Activated T-cell treated with anti-CD3 and anti-CD28 coated beads for 4 hours (primary cell): ENCODE measurements around the gene JAG2.

Source experiments
- DNase-seq: peaks from one replicate; pipeline ENCODE4 v3.0.0-alpha.2; 2020

JAG2 gene

GRCh38 chr14:105148604-105149145 is 19.9 kb downstream of the JAG2 start:
- DNase-seq: no peak

GRCh38 chr14:105147671-105148603 is 20.6 kb downstream of the JAG2 start:
- no peak for DNase-seq

GRCh38 chr14:105146976-105147635 is 21.5 kb downstream of the JAG2 start:
- DNase-seq: no peak

- DNase-seq: no peak
These were observed 22.2 kb downstream of the JAG2 start for GRCh38 chr14:105146181-105146975.

- DNase-seq: no peak
These were observed 23.0 kb downstream of the JAG2 start for GRCh38 chr14:105145381-105146180.

GRCh38 chr14:105144666-105145380 is 23.8 kb downstream of the JAG2 start:
- DNase-seq: no peak

- DNase-seq: no peak
These were observed 24.4 kb downstream of the JAG2 start for GRCh38 chr14:105144026-105144665.

GRCh38 chr14:105143451-105144025 is 25.0 kb downstream of the JAG2 start:
- DNase-seq: no peak

- no peak for DNase-seq
These were observed 25.7 kb downstream of the JAG2 start for GRCh38 chr14:105142651-105143450.

GRCh38 chr14:105141486-105142281 is 26.9 kb downstream of the JAG2 start:
- DNase-seq: no peak

GRCh38 chr14:105141026-105141425 is 27.6 kb downstream of the JAG2 start:
- no peak for DNase-seq

- DNase-seq: no peak
These were observed 28.0 kb downstream of the JAG2 start for GRCh38 chr14:105140581-105140980.

- DNase-seq: no peak
These were observed 28.7 kb downstream of the JAG2 start for GRCh38 chr14:105139831-105140239.

- DNase-seq: no peak
These were observed 29.3 kb downstream of the JAG2 start for GRCh38 chr14:105139212-105139825.

- no peak for DNase-seq
These were observed 29.9 kb downstream of the JAG2 start for GRCh38 chr14:105138551-105139111.

GRCh38 chr14:105138021-105138541 is 30.5 kb downstream of the JAG2 start:
- no peak for DNase-seq

GRCh38 chr14:105137481-105138020 is 31.0 kb downstream of the JAG2 start:
- DNase-seq: no peak
